Lower leg skin (tissue), 3 donors: ENCODE data around the gene KIF26B.

Experiments
- CTCF ChIP-seq, 3 donors: fragments of 450-650 bp; IDR thresholded peaks; one replicate each; pipeline ENCODE4 v1.5.1; 2016; ENCODE audit warnings: antibody characterized with exemption in 3 of 3, mild to moderate bottlenecking in 3 of 3, moderate library complexity in 2 of 3
- POLR2A ChIP-seq, 2 donors: fragments of 450-650 bp; IDR thresholded peaks; one replicate each; pipeline ENCODE4 v1.6.1; 2016 to 2017; ENCODE audit warnings: antibody characterized with exemption in 2 of 2, mild to moderate bottlenecking in 1 of 2, moderate library complexity in 1 of 2

GRCh38 chr1:245260883-245261282, 106.1 kb downstream of the KIF26B start:
- TF ChIP-seq CTCF (IDR thresholded peaks at IDR 0.05) (no peak), POLR2A (IDR thresholded peaks at IDR 0.05) (no peak)
